ENCODE data around the gene TGFBR1.

Gene TGFBR1

DNA sequence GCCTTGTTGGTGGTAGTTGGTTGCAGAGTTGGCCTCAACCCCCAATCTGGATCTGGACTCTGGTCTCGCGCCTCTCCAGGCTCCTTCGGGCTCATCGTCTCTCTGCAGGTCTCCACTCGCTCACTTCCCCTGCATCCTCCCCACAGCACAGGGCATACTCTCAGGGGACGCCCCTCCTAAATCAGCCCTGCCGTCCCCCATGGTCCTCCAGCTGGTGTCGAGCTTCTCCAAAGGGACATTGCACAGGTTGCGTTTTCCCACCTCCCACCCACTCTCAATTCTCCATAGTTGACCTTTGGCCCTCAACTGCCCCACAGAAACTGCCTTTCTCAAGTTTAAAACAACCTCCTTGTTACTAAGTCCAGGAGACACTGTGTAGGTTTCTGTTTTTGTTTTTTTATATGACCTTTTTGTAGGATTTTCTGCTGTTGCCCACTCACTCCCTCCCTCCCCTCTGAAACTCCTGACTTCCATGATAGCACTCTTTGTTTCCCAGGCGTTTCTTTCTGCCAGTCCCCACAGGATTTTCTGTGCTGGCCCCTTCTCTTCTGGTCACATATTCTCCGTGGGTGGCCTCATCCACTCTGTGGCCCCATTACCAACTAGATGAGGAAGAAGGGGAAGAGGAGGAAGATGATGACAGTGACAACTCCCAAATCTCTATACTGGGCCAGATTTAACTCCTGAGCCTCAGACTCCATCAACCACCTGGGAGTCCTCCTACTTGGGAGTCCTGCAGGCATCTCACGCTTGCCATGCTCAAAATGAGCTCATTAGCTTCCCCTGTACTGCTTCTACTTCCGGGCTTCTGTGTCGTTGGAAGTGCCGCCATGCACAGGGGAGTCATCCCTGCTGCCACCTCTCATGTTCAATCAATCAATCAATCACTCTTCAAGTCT lies 66.6 kb downstream of the TGFBR1 start:
- Histone ChIP-seq H3K9ac (ENCODE audit: low read length) (no peak overlapping the region), H3K9me3 (ENCODE audit: control insufficient read depth, insufficient read depth, low read depth, low read length) (no peaks in the 10 kb centered on the region), H3K27ac (ENCODE audit: low read depth, low read length) (no peak overlapping the region), H3K4me1 (ENCODE audit: control insufficient read depth, insufficient read depth, low read length) (peaks cover 35% of the 10 kb centered on the region), H3K4me3 (ENCODE audit: low read depth, low read length) (no peak overlapping the region), H3K36me3 (ENCODE audit: control insufficient read depth, insufficient read depth, low read length) (no peaks in the 10 kb centered on the region), H3K27me3 (ENCODE audit: control insufficient read depth, insufficient read depth, low read length) (peaks cover 6% of the 10 kb centered on the region; the same call in 1 of the 2 replicates)

DNA sequence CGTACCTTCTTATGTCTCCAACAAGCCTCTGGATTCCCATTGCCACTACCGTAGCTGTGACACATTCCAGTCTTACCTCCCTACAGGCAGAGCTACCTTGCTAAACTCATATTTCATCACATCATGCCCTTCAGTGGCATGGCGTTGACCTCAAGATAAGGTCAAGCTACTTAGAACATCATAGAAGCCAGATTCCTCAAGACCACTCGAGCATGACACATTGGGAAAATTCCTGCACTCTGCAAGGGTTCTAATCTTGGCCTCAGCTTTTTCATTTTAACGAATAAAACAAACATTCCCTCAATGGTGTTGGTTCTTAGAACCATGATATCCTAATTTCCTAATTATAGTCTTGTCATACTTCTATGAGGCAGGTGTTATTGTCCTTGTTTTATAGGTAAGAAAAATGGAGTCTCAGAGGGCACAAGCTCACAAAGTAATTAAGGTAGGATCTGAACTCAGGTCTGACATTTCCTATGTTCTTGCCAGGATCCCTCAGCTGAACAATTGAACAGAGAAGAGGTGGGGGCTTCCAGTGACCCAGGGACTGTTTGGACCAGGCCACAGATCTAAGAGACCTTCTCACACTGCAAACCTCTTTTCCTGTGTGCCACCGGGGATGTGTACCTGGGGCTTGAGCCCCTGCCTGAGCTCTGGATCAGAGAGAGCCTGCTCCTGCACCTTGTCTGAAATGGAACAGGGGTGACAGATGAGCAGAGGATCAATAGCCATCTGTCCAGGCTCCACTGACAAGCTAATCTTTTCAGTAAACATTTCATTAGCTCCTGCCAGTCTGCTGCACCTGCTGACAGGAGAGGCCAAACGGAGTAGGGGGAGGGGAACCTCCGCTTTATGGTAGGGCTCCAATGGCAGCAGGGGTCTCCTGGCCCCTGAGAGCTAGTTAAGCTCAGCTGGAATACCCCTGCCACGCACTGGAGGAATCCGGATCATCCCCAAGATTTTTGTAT lies 67.5 kb downstream of the TGFBR1 start:
- H3K36me3 ChIP-seq (ENCODE audit: control insufficient read depth, insufficient read depth, low read length), result no peaks in the 10 kb centered on the region
- no peak overlapping the region for H3K4me3 ChIP-seq (ENCODE audit: low read depth, low read length)
- H3K27me3 ChIP-seq (ENCODE audit: control insufficient read depth, insufficient read depth, low read length), result peaks cover 6% of the 10 kb centered on the region; the same call in 1 of the 2 replicates
- H3K9ac ChIP-seq (ENCODE audit: low read length), result no peak overlapping the region
- H3K27ac ChIP-seq (ENCODE audit: low read depth, low read length), result no peak overlapping the region
- H3K9me3 ChIP-seq (ENCODE audit: control insufficient read depth, insufficient read depth, low read depth, low read length), result no peaks in the 10 kb centered on the region
- peaks cover 37% of the 10 kb centered on the region for H3K4me1 ChIP-seq (ENCODE audit: control insufficient read depth, insufficient read depth, low read length)

DNA sequence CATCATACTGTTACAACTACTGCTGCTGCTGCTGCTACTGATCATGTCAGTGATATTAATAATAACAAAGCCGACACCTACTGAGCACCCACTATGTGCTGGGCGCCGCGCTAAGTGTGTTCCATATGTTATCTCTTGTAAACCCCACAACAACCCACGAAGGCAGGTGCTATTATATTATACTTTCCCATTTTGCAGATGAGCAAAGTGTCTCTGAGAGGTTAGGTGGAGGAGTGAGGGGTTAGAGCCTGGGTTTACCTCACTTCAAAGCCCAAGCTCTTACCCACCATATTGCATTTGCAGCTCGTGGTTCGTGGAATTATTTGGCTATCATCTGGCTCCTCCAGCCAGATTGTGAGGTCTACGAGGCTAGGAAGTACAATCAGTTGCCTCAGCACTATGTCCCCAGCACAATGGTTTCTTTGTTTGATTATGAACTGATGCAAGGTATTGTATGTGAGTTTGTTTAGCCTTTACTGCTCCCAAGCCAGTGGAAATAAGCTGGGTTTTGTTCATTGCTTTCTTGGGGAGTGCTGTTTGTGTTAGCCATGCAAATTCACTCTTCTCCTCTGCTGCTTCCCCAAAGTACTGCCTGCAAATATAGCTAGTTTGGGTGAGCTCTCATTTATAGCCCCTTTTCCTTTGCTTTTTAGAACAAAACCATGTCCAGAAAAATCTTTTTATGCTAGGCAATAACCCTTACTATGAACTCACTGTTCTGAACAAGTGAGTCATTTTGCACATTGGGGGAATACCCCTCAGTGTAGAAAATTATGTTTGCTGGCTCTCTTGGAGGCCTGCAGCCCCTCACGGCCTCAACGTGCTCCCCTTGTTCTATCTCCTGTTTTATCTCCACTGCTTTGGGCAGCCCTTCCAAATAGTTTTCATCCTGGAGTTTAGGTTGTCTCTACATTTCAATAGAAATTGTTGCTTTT lies 68.9 kb downstream of the TGFBR1 start:
- Histone ChIP-seq H3K9ac (ENCODE audit: low read length) (no peak overlapping the region), H3K9me3 (ENCODE audit: control insufficient read depth, insufficient read depth, low read depth, low read length) (no peaks in the 10 kb centered on the region), H3K27me3 (ENCODE audit: control insufficient read depth, insufficient read depth, low read length) (peaks cover 6% of the 10 kb centered on the region; the same call in 1 of the 2 replicates), H3K4me1 (ENCODE audit: control insufficient read depth, insufficient read depth, low read length) (peaks cover 36% of the 10 kb centered on the region), H3K4me3 (ENCODE audit: low read depth, low read length) (no peak overlapping the region), H3K36me3 (ENCODE audit: control insufficient read depth, insufficient read depth, low read length) (no peaks in the 10 kb centered on the region), H3K27ac (ENCODE audit: low read depth, low read length) (no peak overlapping the region)

DNA sequence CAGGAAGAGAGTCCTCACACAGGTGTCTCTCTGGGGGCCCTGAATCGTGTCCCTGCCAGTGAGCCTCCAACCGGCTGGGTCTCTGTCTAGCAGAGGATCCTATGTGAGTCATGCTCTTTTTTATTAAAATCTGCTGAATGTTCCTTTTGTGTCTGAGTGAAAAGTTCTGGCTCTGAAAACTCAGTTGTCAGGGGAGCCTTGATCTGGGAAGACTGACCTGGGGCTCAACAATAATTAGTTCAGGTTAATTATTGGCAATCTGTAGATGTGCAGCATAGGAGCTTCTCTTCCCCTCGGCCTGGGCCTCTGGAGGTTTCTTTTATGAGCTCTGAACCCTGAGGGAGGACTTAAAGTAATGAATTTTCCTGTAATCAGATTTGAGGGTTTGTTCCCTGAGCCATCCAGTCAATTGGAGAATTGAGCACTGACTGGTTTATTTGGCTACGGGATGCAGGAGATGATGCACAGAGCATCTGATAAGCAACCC lies 71.7 kb downstream of the TGFBR1 start:
- H3K27me3 ChIP-seq (ENCODE audit: control insufficient read depth, insufficient read depth, low read length), result no peaks in the 10 kb centered on the region; the same call in 1 of the 2 replicates
- H3K36me3 ChIP-seq (ENCODE audit: control insufficient read depth, insufficient read depth, low read length), result no peaks in the 10 kb centered on the region
- no peak overlapping the region for H3K4me3 ChIP-seq (ENCODE audit: low read depth, low read length)
- no peaks in the 10 kb centered on the region for H3K9me3 ChIP-seq (ENCODE audit: control insufficient read depth, insufficient read depth, low read depth, low read length)
- no peak overlapping the region for H3K27ac ChIP-seq (ENCODE audit: low read depth, low read length)
- no peak overlapping the region for H3K9ac ChIP-seq (ENCODE audit: low read length)
- peaks cover 11% of the 10 kb centered on the region for H3K4me1 ChIP-seq (ENCODE audit: control insufficient read depth, insufficient read depth, low read length)

DNA sequence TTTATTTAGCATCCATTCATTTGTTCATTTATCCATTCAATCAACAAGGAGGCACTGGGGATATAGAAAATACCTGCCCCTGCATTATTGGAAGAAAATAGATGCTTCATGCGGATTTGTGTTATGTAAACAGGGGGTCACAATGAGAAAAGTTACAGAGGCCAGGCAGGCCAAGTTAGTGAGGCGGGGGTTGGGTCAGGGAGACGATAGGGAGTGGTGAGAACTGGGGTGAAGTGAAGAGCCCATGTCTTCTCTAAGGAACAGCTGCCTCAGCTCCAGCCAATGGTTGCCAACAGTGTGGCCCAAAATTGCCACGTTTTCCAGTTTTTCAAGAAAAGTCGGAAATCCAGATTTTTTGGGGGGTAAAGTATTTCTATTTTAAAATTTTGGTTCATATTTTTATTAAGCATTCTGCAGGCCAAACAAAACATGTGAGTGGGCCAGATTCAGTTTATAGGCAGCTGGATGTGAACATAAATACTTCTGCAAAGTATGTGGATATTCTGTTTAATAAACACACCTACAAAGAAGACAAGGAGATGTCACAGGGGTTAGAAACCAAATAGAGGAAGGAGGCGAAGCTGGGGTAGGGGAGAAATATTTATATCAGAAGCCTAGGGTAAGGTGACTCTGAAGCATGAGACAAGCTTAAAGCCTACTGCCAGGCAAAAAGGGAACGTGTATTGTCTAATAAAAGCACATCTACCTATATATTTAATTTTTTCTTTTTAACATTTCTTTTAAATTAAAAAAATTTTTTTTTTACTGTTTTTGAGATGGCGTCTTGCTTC lies 72.9 kb downstream of the TGFBR1 start:
- Histone ChIP-seq H3K9ac (ENCODE audit: low read length) (no peak overlapping the region), H3K4me3 (ENCODE audit: low read depth, low read length) (no peak overlapping the region), H3K9me3 (ENCODE audit: control insufficient read depth, insufficient read depth, low read depth, low read length) (no peaks in the 10 kb centered on the region), H3K27me3 (ENCODE audit: control insufficient read depth, insufficient read depth, low read length) (no peaks in the 10 kb centered on the region; the same call in 1 of the 2 replicates), H3K27ac (ENCODE audit: low read depth, low read length) (no peak overlapping the region), H3K4me1 (ENCODE audit: control insufficient read depth, insufficient read depth, low read length) (peaks cover 7% of the 10 kb centered on the region), H3K36me3 (ENCODE audit: control insufficient read depth, insufficient read depth, low read length) (no peaks in the 10 kb centered on the region)

DNA sequence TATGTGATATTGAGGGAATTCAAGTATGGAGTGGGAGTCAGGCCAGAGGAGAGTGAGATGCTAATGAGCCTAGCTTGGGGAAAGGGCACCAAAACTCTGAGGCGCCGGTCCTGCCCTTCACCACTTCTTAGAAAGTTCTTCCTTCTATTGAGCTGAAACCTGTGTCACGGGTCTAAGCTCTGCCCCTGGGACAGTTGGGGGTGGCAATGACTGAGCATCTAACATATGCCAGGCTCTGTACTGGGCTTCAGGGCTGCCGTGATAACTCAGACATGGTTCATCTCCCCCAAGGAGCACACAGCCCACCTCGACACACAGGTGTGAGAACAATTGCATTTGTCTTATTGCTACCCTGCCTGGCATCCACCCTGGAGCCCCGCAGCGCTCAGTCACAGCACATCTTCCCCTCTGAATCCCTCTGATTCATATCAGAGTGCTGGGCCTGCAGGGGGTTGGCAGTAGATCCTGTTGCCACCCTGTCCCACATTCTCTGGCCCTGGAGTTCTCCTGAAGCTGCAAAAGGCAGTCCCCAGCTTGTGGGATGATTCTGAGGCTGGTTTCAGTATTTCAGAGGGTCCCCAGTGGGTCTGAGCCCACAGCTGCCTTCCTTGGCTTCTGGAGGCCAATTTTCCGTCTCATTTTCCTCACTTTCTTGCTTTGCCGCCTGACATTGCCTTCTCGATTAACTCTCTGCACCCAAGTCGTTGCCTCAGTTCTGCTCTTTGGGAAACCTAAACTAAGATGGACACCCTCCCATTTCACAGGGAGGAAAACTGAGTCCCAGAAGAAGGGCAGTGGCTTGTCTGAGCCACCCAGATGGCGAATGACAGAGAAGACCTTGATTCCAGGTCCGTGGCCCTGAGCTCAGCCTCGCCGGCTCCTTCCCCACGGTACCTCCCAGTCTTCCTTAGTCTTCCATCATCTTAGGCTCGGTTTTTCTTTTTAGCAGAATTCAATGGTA lies 74.3 kb downstream of the TGFBR1 start:
- Histone ChIP-seq H3K4me3 (ENCODE audit: low read depth, low read length) (no peak overlapping the region), H3K9ac (ENCODE audit: low read length) (no peak overlapping the region), H3K9me3 (ENCODE audit: control insufficient read depth, insufficient read depth, low read depth, low read length) (no peaks in the 10 kb centered on the region)

DNA sequence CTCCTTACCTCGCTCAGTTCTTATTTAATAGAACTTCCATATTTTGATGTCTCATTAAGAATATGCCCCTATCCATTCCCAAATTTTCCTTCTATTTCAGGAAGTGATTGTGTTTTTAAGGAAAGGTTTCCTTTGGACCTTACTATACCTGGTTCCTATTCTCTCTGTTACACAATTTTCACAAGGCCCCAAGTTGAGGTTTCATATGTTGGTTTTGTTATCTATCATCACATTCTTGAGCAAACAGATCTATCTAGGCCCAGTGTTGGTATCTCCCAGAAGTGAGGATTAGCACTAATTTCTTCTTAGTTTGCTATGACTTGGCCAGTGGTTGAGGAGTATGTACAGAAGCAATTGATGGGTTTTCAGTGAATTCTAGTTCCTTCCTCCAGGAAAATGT lies 75.3 kb downstream of the TGFBR1 start:
- Histone ChIP-seq H3K27ac (ENCODE audit: low read depth, low read length) (no peak overlapping the region), H3K27me3 (ENCODE audit: control insufficient read depth, insufficient read depth, low read length) (no peaks in the 10 kb centered on the region), H3K9ac (ENCODE audit: low read length) (no peak overlapping the region), H3K4me1 (ENCODE audit: control insufficient read depth, insufficient read depth, low read length) (peaks cover 12% of the 10 kb centered on the region), H3K4me3 (ENCODE audit: low read depth, low read length) (no peak overlapping the region), H3K36me3 (ENCODE audit: control insufficient read depth, insufficient read depth, low read length) (no peaks in the 10 kb centered on the region), H3K9me3 (ENCODE audit: control insufficient read depth, insufficient read depth, low read depth, low read length) (no peaks in the 10 kb centered on the region)

More for the DNA sequence above, 74.3 kb downstream of the TGFBR1 start:
- H3K27me3 ChIP-seq (ENCODE audit: control insufficient read depth, insufficient read depth, low read length), result no peaks in the 10 kb centered on the region
- no peak overlapping the region for H3K27ac ChIP-seq (ENCODE audit: low read depth, low read length)
- no peaks in the 10 kb centered on the region for H3K36me3 ChIP-seq (ENCODE audit: control insufficient read depth, insufficient read depth, low read length)
- peaks cover 8% of the 10 kb centered on the region; the same call in 1 of the 2 replicates for H3K4me1 ChIP-seq (ENCODE audit: control insufficient read depth, insufficient read depth, low read length)

DNA sequence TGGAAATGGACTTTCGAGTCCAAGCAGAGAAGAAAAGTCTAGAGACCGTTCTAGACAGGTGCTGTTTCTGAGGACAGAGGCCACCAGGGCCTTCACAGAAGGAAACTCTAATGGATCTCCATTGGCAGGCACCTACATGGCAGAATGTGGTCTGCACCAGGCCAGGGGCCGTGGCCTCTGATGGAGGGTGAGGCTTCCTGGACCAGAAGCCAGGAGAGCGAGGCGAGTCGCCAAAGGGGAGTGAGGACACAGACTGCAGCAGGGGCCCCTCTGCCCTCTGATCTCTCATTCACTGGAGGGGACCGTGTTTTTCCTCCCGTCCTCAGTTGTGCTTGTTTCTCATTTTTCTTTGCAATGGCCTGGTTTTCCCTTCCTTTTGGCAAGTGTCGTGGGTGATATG lies 75.7 kb downstream of the TGFBR1 start:
- no peak overlapping the region for H3K27ac ChIP-seq (ENCODE audit: low read depth, low read length)
- no peaks in the 10 kb centered on the region for H3K9me3 ChIP-seq (ENCODE audit: control insufficient read depth, insufficient read depth, low read depth, low read length)
- peaks cover 12% of the 10 kb centered on the region for H3K4me1 ChIP-seq (ENCODE audit: control insufficient read depth, insufficient read depth, low read length)
- H3K36me3 ChIP-seq (ENCODE audit: control insufficient read depth, insufficient read depth, low read length), result no peaks in the 10 kb centered on the region
- no peak overlapping the region for H3K4me3 ChIP-seq (ENCODE audit: low read depth, low read length)
- H3K27me3 ChIP-seq (ENCODE audit: control insufficient read depth, insufficient read depth, low read length), result no peaks in the 10 kb centered on the region
- H3K9ac ChIP-seq (ENCODE audit: low read length), result no peak overlapping the region

DNA sequence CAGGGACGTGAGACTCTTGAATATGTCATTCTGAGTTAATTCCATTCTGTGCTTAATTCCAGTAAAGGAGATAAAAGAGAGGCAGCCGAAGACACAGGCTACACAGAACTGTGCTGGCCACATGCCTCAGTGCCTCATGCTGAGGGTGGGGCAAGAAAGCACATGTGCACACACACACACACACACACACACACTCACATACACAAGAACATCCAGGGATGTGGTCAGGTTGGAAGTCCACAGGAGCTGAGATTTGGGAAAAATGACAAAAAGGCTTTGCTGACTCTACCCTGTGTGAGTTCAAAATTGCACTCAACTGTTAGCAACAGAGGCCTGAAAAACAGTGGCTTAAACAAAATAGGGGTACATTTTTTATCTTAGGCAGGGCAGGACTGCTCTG lies 76.3 kb downstream of the TGFBR1 start:
- Histone ChIP-seq H3K36me3 (ENCODE audit: control insufficient read depth, insufficient read depth, low read length) (no peaks in the 10 kb centered on the region), H3K4me3 (ENCODE audit: low read depth, low read length) (no peak overlapping the region), H3K9ac (ENCODE audit: low read length) (no peak overlapping the region), H3K9me3 (ENCODE audit: control insufficient read depth, insufficient read depth, low read depth, low read length) (no peaks in the 10 kb centered on the region), H3K4me1 (ENCODE audit: control insufficient read depth, insufficient read depth, low read length) (peaks cover 12% of the 10 kb centered on the region), H3K27ac (ENCODE audit: low read depth, low read length) (no peak overlapping the region), H3K27me3 (ENCODE audit: control insufficient read depth, insufficient read depth, low read length) (no peaks in the 10 kb centered on the region)

Data from HUES6 (cell line).